Mesenchymal stem cell (in vitro differentiated cells and primary cell): ENCODE measurements around the gene PLXNA1.

Source experiments
- DNase-seq: peaks from one replicate; pipeline ENCODE4 v3.0.0-alpha.2; 2013
- H2AFZ ChIP-seq: one replicate; pipeline ENCODE4 v1.6.1; 2013; ENCODE audit warnings: low read depth, mild to moderate bottlenecking, control low read depth, inconsistent platforms, low read length, moderate library complexity
- H2AK5ac ChIP-seq: 2 replicates; pipeline ENCODE4 v1.6.1; 2013; ENCODE audit warnings: low read length, moderate library complexity, mild to moderate bottlenecking, inconsistent platforms; ENCODE audit not compliant: severe bottlenecking
- H2BK120ac ChIP-seq: one replicate; pipeline ENCODE4 v1.6.1; 2013; ENCODE audit warnings: low read depth, mild to moderate bottlenecking, inconsistent platforms, low read length, moderate library complexity
- H2BK12ac ChIP-seq, 2 experiments: one replicate each; pipeline ENCODE4 v1.6.1; 2013; ENCODE audit warnings: inconsistent platforms in 2 of 2, low read length in 2 of 2, mild to moderate bottlenecking in 2 of 2, moderate library complexity in 2 of 2, control low read depth in 1 of 2
- H2BK15ac ChIP-seq: one replicate; pipeline ENCODE4 v1.6.1; 2013; ENCODE audit warnings: mild to moderate bottlenecking, low read depth, inconsistent platforms; ENCODE audit not compliant: poor library complexity, severe bottlenecking
- H2BK5ac ChIP-seq: 2 replicates; pipeline ENCODE4 v1.6.1; 2013; ENCODE audit warnings: low read depth, mild to moderate bottlenecking, low read length, control low read depth, inconsistent platforms; ENCODE audit not compliant: poor library complexity, severe bottlenecking
- H3K14ac ChIP-seq, 2 experiments: one replicate each; pipeline ENCODE4 v1.6.1; 2013; ENCODE audit warnings: inconsistent platforms in 2 of 2, low read length in 2 of 2, control low read depth in 1 of 2, mild to moderate bottlenecking in 1 of 2, moderate library complexity in 1 of 2
- H3K18ac ChIP-seq, 2 experiments: one replicate each; pipeline ENCODE4 v1.6.1; 2013; ENCODE audit warnings: inconsistent platforms in 2 of 2, low read length in 2 of 2, control low read depth in 1 of 2, low read depth in 1 of 2, mild to moderate bottlenecking in 1 of 2
- H3K23ac ChIP-seq, 2 experiments: one replicate each; pipeline ENCODE4 v1.6.1; 2013; ENCODE audit warnings: inconsistent platforms in 2 of 2, low read length in 2 of 2, mild to moderate bottlenecking in 2 of 2, moderate library complexity in 2 of 2, control low read depth in 1 of 2
- H3K27ac ChIP-seq: 2 replicates; pipeline ENCODE4 v1.5.1; 2013; ENCODE audit warnings: mild to moderate bottlenecking, moderate library complexity, low read length, control low read depth, inconsistent platforms; ENCODE audit not compliant: poor library complexity, severe bottlenecking
- H3K27me3 ChIP-seq, 2 experiments: 2 replicates each; pipeline versions ENCODE4 v1.6.1 to v1.7.0; 2013; ENCODE audit warnings: low read length in 2 of 2, mild to moderate bottlenecking in 2 of 2, moderate library complexity in 2 of 2, control low read depth in 1 of 2, inconsistent platforms in 1 of 2; ENCODE audit not compliant: control insufficient read depth in 1 of 2, insufficient read depth in 1 of 2
- H3K36me3 ChIP-seq, 2 experiments: 2 replicates each; pipeline versions ENCODE4 v1.6.1 to v1.7.0; 2013; ENCODE audit warnings: low read length in 2 of 2, control low read depth in 1 of 2, inconsistent platforms in 1 of 2, low read depth in 1 of 2, mild to moderate bottlenecking in 1 of 2; ENCODE audit not compliant: insufficient read depth in 2 of 2, control insufficient read depth in 1 of 2
- H3K4ac ChIP-seq, 2 experiments: one replicate each; pipeline ENCODE4 v1.6.1; 2013; ENCODE audit warnings: inconsistent platforms in 2 of 2, low read length in 2 of 2, mild to moderate bottlenecking in 2 of 2, moderate library complexity in 2 of 2, control low read depth in 1 of 2, low read depth in 1 of 2
- H3K4me1 ChIP-seq: 2 replicates; pipeline ENCODE4 v1.6.1; 2013; ENCODE audit warnings: low read depth, low read length, control low read depth; ENCODE audit not compliant: control insufficient read depth, insufficient read depth
- H3K4me2 ChIP-seq: 2 replicates; pipeline ENCODE4 v1.6.1; 2013; ENCODE audit warnings: low read length, mild to moderate bottlenecking, inconsistent platforms; ENCODE audit not compliant: poor library complexity, severe bottlenecking
- H3K4me3 ChIP-seq, 2 experiments: 2 replicates each; pipeline versions ENCODE4 v1.5.1 to v1.7.0; 2013; ENCODE audit warnings: low read length in 2 of 2, mild to moderate bottlenecking in 2 of 2, control low read depth in 1 of 2, low read depth in 1 of 2; ENCODE audit not compliant: insufficient read depth in 1 of 2
- H3K79me1 ChIP-seq: replicated peaks from 2 replicates; pipeline ENCODE4 v1.6.1; 2013; ENCODE audit warnings: mild to moderate bottlenecking, control low read depth, low read length, inconsistent platforms; ENCODE audit not compliant: poor library complexity, severe bottlenecking
- H3K9ac ChIP-seq: 2 replicates; pipeline ENCODE4 v1.7.0; 2013; ENCODE audit warnings: mild to moderate bottlenecking, low read length, moderate library complexity
- H3K9me3 ChIP-seq: 2 replicates; pipeline ENCODE4 v1.7.0; 2013; ENCODE audit warnings: mild to moderate bottlenecking, low read length; ENCODE audit not compliant: control insufficient read depth
- H4K8ac ChIP-seq: one replicate; pipeline ENCODE4 v1.6.1; 2013; ENCODE audit warnings: inconsistent platforms, mild to moderate bottlenecking, low read length, moderate library complexity
- H4K91ac ChIP-seq: one replicate; pipeline ENCODE4 v1.6.1; 2013; ENCODE audit warnings: mild to moderate bottlenecking, low read length, inconsistent platforms
- WGBS: methylation state at CpG from one replicate; pipeline ENCODE4 v1.1.7; 2013; ENCODE audit warnings: mixed read lengths; 5-methylcytosine and 5-hydroxymethylcytosine counted together

PLXNA1 gene

DNA sequence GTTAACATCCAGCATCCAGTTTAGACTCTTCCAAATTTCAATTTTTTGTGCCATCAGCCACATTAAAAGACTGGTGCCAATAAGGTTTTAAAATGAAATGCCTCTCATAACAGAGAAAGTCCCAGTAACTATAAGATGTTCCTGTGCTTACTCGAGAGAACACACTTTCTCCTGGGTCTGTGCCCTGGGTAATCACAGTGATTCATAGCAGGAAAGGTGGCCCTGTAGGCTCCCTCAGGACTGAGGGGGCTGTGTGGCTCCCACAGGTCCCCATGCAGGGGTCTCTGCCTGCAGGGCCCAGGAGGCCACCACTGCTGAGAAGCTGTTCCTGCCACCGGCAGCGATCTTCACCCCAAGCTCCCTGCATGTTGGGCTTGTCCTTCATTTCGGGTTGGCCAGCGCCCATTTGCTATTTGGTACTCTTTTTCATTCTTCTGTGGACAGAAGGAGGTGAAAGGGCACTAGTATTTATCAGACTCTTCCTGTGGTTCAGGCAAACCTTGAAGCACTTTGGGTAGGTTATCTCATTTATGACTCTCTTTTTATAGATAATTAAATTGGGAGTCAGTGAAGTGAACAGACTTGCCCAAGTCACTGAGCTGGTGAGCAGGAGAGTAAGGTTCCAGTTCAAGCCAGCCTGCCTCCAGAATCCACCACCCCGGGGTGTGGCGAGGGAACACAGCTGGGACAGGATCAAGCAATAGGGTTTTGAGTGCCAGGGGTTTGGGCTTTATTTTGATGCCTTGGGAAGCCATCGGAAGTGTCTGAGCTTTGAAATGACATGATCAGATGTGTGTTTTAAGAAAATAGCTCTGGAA lies 44.2 kb upstream of the PLXNA1 start:
- Histone ChIP-seq H3K18ac (peak overlapping the region; percentile 57 to 72), H3K9me3 (no peaks in the 10 kb centered on the region)

DNA sequence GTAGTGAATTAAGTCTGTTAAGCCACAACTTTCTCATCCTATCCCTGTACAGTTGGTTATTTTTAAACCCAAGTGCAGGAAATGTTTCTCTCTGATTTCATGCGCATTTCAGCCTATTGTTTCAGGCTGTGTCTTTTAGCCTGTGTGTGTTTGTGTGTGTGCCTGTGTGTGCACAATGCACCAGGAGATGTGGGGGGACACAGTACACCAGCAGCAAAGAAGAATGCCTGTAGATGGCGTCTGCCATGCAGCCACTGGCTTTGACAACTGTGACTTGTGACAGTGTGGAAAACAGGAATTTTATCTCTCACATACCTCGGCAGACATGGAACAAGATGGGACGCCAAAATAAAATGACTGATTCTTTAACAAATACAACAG lies 43.6 kb upstream of the PLXNA1 start:
- Histone ChIP-seq H4K8ac (peak overlapping the region; percentile 16), H3K27me3 (no peaks in the 10 kb centered on the region), H2BK12ac (peak overlapping the region in 1 of 2 experiments; percentile 15), H3K9me3 (no peaks in the 10 kb centered on the region), H3K9ac (no peak overlapping the region), H3K4me1 (peaks cover 10% of the 10 kb centered on the region), H3K4me2 (no peak overlapping the region), H2BK15ac (no peak overlapping the region), H2AK5ac (no peak overlapping the region), H3K18ac (peak overlapping the region in 1 of 2 experiments; percentile 16), H3K23ac (no peak overlapping the region), H3K79me1 (no peaks in the 10 kb centered on the region), H4K91ac (no peak overlapping the region), H3K4me3 (no peak overlapping the region), H3K27ac (no peak overlapping the region), H3K14ac (no peak overlapping the region), H3K36me3 (no peaks in the 10 kb centered on the region), H2BK5ac (no peak overlapping the region), H2BK120ac (no peak overlapping the region), H2AFZ (no peak overlapping the region), H3K4ac (no peak overlapping the region)
- DNase-seq, result peak; percentile 12
- WGBS, result 63% methylated on average over 4 of the region's 4 CpGs

More for the DNA sequence above, 44.2 kb upstream of the PLXNA1 start:
- Histone ChIP-seq H4K8ac (no peak overlapping the region), H2BK5ac (no peak overlapping the region), H3K79me1 (no peaks in the 10 kb centered on the region), H3K27me3 (no peaks in the 10 kb centered on the region), H2BK15ac (peak overlapping the region; percentile 31), H3K4me3 (no peak overlapping the region), H2BK120ac (no peak overlapping the region), H2AFZ (no peak overlapping the region), H3K23ac (no peak overlapping the region), H3K36me3 (no peaks in the 10 kb centered on the region), H3K14ac (peak overlapping the region in 1 of 2 experiments; percentile 45), H3K9ac (no peak overlapping the region), H2BK12ac (peak overlapping the region in 1 of 2 experiments; percentile 97), H4K91ac (peak overlapping the region; percentile 52), H3K27ac (no peak overlapping the region), H3K4me1 (peaks cover 13% of the 10 kb centered on the region), H3K4me2 (no peak overlapping the region), H3K4ac (peak overlapping the region in 1 of 2 experiments; percentile 84), H2AK5ac (no peak overlapping the region)
- DNase-seq, result peak; percentile 10
- 63% methylated on average over 8 of the region's 8 CpGs for WGBS

DNA sequence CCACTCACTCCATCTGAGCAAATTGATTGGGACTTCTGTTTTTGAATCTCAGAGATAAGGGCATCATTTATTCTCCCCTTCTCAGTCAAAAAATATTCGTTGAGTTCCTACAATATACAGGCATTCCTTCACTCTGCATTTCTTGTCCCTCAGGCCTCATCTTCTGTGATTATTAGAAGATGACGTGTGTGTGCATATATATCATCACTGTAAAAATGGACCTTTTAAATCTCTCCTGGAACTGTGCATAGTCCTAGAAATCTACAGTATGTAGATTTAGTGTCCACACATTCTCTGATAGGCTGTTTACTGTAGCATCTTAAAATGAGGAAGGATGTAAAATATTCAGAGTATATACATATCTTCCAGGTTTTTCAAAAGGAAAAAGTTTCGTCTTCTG lies 43.2 kb upstream of the PLXNA1 start:
- Histone ChIP-seq H2AK5ac (no peak overlapping the region), H2BK120ac (no peak overlapping the region), H2BK15ac (no peak overlapping the region), H3K27me3 (no peaks in the 10 kb centered on the region), H3K4me3 (no peak overlapping the region), H2BK5ac (no peak overlapping the region), H4K8ac (no peak overlapping the region), H3K14ac (no peak overlapping the region), H3K4me1 (peaks cover 10% of the 10 kb centered on the region), H2AFZ (no peak overlapping the region), H3K9me3 (no peaks in the 10 kb centered on the region), H2BK12ac (no peak overlapping the region), H4K91ac (no peak overlapping the region), H3K4ac (no peak overlapping the region), H3K27ac (no peak overlapping the region), H3K79me1 (no peaks in the 10 kb centered on the region), H3K18ac (no peak overlapping the region), H3K23ac (no peak overlapping the region), H3K9ac (no peak overlapping the region), H3K36me3 (no peaks in the 10 kb centered on the region), H3K4me2 (no peak overlapping the region)
- DNase-seq, result no peak
- WGBS, result no CpG with 5 or more reads among the region's 3 CpGs

DNA sequence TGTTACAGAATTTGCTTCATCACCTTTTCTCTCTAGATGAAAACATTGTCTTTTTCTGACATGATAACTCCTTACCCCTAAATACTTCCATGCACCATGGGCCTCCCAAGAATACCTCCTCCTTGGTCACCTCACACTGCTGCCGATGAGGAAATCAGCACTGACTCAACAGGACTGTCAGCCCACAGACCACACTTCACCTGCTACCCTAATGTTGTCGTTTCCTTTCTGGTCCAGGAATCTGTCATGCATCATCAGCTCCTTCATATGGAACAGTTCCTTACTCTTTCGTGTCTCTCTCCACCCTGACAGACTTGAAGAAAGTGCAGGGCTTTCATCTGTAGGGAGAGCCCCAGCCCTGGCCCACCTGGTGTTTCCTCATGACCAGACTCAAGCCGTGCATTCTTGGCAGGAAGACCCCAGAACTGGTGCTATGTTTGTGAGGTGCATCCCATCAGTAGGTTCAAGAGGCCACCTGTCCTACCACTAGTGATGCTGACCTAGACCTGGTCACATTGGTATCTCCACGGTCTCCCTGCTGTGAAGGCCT lies 41.1 kb upstream of the PLXNA1 start:
- 81% methylated on average over 4 of the region's 5 CpGs for WGBS
- no peak overlapping the region for H2AK5ac ChIP-seq
- no peak overlapping the region for H3K23ac ChIP-seq

More for the DNA sequence above, 41.1 kb upstream of the PLXNA1 start:
- H2BK12ac ChIP-seq, result no peak overlapping the region
- H3K4me2 ChIP-seq, result no peak overlapping the region
- H3K4me1 ChIP-seq, result peaks cover 10% of the 10 kb centered on the region
- H3K79me1 ChIP-seq, result no peaks in the 10 kb centered on the region
- no peak overlapping the region for H2BK15ac ChIP-seq
- H2AFZ ChIP-seq, result no peak overlapping the region
- no peak for DNase-seq
- H3K4me3 ChIP-seq, result no peak overlapping the region
- H3K4ac ChIP-seq, result no peak overlapping the region
- H3K18ac ChIP-seq, result no peak overlapping the region
- H3K14ac ChIP-seq, result no peak overlapping the region
- H3K27me3 ChIP-seq, result no peaks in the 10 kb centered on the region
- H3K9me3 ChIP-seq, result no peaks in the 10 kb centered on the region
- H3K9ac ChIP-seq, result no peak overlapping the region
- H3K36me3 ChIP-seq, result no peaks in the 10 kb centered on the region
- no peak overlapping the region for H4K8ac ChIP-seq
- no peak overlapping the region for H2BK5ac ChIP-seq
- no peak overlapping the region for H3K27ac ChIP-seq
- H2BK120ac ChIP-seq, result no peak overlapping the region
- no peak overlapping the region for H4K91ac ChIP-seq
